BLaER1 treated with 17β-estradiol and CSF1 and Interleukin-3, amounts not matched to agents 10 nM and 100 nM (cell line): Measurements from ENCODE around the gene MEAF6.
"Not testable (repeated sequence)": the region's sequence is repeated elsewhere in the genome, so short reads cannot be mapped to it uniquely, and the experiment has no call there.

ENCODE experiments used
- H3K27ac ChIP-seq, 11 experiments: shearing (Covaris generic); formaldehyde crosslinking; 2 replicates each; pipeline ENCODE4 v1.8.1; 2022
- H3K27me3 ChIP-seq, 11 experiments: shearing (Covaris generic); formaldehyde crosslinking; 2 replicates each; pipeline ENCODE4 v1.8.1; 2022
- H3K36me3 ChIP-seq, 11 experiments: shearing (Covaris generic); formaldehyde crosslinking; 2 replicates each; pipeline ENCODE4 v1.8.1; 2022
- H3K4me1 ChIP-seq, 10 experiments: shearing (Covaris generic); formaldehyde crosslinking; 2 replicates each; pipeline ENCODE4 v1.8.1; 2022
- H3K4me2 ChIP-seq, 11 experiments: shearing (Covaris generic); formaldehyde crosslinking; 2 replicates each; pipeline ENCODE4 v1.8.1; 2022
- H3K4me3 ChIP-seq, 10 experiments: shearing (Covaris generic); formaldehyde crosslinking; 2 replicates each; pipeline ENCODE4 v1.8.1; 2022
- H3K9ac ChIP-seq, 11 experiments: shearing (Covaris generic); formaldehyde crosslinking; 2 replicates each; pipeline ENCODE4 v1.8.1; 2022
- H3K9me3 ChIP-seq, 11 experiments: shearing (Covaris generic); formaldehyde crosslinking; replicated peaks in 1 of 11; 2 replicates each; pipeline ENCODE4 v1.8.1; 2022
- H4K20me1 ChIP-seq, 11 experiments: shearing (Covaris generic); formaldehyde crosslinking; 2 replicates each; pipeline ENCODE4 v1.8.1; 2022
- Cebpa-rat ChIP-seq, 11 experiments: shearing (Covaris generic); IDR thresholded peaks; 2 replicates each; pipeline ENCODE4 v1.8.1; 2022

MEAF6 gene

DNA sequence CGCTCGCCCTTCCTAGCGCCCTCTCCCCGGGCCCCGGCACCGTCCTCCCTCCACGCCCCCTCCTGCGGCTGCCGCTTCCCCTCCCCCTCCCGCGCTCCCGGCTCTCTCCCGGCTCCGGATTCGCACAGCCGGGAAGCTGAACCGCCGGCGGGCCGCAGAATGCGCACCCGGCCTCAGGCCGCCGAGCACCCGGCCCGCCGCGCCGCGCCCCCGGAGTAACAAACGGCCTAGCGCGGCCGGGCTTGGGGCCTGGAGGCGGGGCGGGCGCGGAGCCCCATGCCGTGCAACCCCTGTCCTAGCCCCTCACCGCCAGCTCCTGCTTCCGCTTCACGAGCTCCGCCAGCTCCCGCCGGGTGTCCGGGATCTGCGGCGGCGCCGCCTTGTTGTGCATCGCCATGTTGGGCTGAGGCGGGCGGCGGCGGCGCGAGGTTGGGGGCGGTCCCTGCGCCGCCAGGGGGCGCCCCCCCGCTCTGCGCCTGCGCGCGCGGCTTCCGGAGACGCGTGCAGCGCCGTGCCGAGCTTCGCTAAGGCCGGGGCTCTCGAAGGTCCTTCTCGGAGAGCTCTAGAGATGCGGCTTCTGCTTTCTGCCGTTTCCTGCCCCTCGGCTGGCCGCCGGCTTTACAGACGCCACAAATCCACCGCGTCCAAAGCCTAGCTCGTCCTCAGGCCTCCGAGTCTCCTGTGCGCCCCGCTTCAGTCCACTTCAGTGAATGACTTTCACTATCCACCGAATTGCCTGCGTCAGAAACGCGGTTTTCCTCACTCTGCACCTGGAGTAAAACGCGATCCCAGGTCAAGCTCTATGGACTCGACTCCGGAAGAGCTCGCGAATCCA lies at the start of gene MEAF6:
TSS of gene MEAF6 (minus strand) at position 417 of the 835 bp plus-strand sequence. CDS start at position 397, 20 bp downstream.
- peak within 1 kb of the TSS; percentile 90 to 100 (median 99) for H3K4me2 ChIP-seq
- peak within 1 kb of the TSS; percentile 78 to 91 (median 87) for H3K27ac ChIP-seq
- peaks cover 33 to 39% (median 37%) of the 10 kb centered on the region in 11 experiments for H3K36me3 ChIP-seq
- H3K9ac ChIP-seq = peak within 1 kb of the TSS; percentile 83 to 94 (median 89)
- H3K9me3 ChIP-seq = peaks cover 0 to 27% (median 12%) of the 10 kb centered on the region in 11 experiments; a peak in 15 of 22 replicates
- peaks cover 0 to 45% (median 21%) of the 10 kb centered on the region in 11 experiments; a peak in 14 of 22 replicates for H4K20me1 ChIP-seq
- no peak for TF ChIP-seq Cebpa-rat (IDR thresholded peaks at IDR 0.05)
- H3K27me3 ChIP-seq = no peaks in the 10 kb centered on the region
- peaks cover 30 to 45% (median 36%) of the 10 kb centered on the region in 10 experiments for H3K4me1 ChIP-seq
- H3K4me3 ChIP-seq = peak within 1 kb of the TSS; percentile 76 to 98 (median 93)

DNA sequence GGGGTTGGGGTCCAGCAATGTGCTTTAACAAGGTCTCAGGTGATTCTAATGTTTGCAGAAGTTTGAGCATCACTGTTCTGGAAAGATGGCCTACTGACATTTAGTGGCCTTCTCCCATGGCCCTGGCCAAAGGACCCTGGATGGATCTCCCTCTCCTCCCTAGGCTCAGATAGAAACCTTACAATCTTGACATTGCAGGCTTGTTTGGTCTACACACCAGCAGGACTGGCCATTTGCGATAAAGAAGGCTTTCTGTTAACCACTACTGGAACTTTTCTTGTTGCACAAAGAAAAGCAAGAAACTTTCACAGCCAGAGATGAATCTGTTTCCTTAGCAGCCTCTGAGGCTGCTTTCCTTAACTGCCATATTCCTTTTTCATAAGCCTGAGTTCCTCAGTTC lies 48.4 kb upstream of the MEAF6 start:
- Histone ChIP-seq H3K27me3 (no peaks in the 10 kb centered on the region), H3K4me2 (no peak overlapping the region), H4K20me1 (peaks cover 0 to 22% (median 2%) of the 10 kb centered on the region in 11 experiments; a peak in 6 of 22 replicates), H3K36me3 (peaks cover 52 to 69% (median 62%) of the 10 kb centered on the region in 11 experiments), H3K4me1 (peaks cover 0 to 9% (median 0%) of the 10 kb centered on the region in 10 experiments; a peak in 2 of 20 replicates), H3K9me3 (no peaks in the 10 kb centered on the region), H3K27ac (no peak overlapping the region), H3K9ac (no peak overlapping the region), H3K4me3 (no peak overlapping the region)
- TF ChIP-seq Cebpa-rat (IDR thresholded peaks at IDR 0.05) = no peak

GRCh38 chr1:37561133-37562132 lies 46.9 kb upstream of the MEAF6 start:
- Histone ChIP-seq H3K4me3 (no peak overlapping the region), H3K27me3 (no peaks in the 10 kb centered on the region), H4K20me1 (peaks cover 0 to 22% (median 0%) of the 10 kb centered on the region in 11 experiments; a peak in 4 of 22 replicates), H3K27ac (no peak overlapping the region), H3K36me3 (peaks cover 37 to 53% (median 46%) of the 10 kb centered on the region in 11 experiments), H3K9me3 (no peaks in the 10 kb centered on the region), H3K4me1 (peaks cover 0 to 12% (median 0%) of the 10 kb centered on the region in 10 experiments; a peak in 3 of 20 replicates), H3K4me2 (no peak overlapping the region), H3K9ac (no peak overlapping the region)
- TF ChIP-seq Cebpa-rat (IDR thresholded peaks at IDR 0.05) = no peak

DNA sequence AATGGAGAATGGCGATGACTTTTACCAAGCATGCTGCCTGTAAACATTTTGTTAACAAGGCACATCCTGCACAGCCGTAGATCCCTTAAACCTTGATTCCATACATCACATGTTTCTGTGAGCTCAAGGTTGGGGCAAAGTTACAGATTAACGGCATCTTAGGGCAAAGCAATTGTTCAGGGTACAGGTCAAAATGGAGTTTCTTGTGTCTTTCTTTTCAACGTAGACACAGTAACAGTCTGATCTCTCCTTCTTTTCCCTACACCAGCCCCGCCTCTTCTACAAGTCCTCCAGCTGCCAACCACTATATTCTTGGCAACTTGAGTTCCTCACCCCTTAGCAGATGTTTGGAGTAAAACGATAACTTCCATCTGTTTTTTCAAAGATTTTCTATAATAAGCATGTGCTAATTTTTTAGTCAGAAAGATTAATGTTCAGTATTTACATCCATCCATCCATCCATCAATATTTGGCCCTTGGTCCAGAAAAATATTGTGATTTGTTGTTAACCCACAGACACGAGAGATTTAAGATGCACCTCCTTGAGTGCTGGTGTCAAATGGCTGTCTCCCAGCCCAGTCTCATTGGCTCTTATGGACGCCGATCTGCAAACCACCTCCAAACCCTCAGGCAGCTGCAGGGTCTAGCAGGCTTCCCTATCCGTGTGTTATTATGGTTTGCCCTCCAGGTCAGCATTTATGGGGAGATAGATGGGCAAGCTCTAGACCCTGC lies 46.0 kb upstream of the MEAF6 start:
- Histone ChIP-seq H4K20me1 (peaks cover 0 to 18% (median 0%) of the 10 kb centered on the region in 11 experiments; a peak in 4 of 22 replicates), H3K4me3 (no peak overlapping the region), H3K9me3 (no peaks in the 10 kb centered on the region), H3K4me2 (no peak overlapping the region), H3K27ac (no peak overlapping the region), H3K27me3 (no peaks in the 10 kb centered on the region), H3K4me1 (peaks cover 0 to 12% (median 0%) of the 10 kb centered on the region in 10 experiments; a peak in 3 of 20 replicates), H3K9ac (no peak overlapping the region), H3K36me3 (peaks cover 28 to 45% (median 37%) of the 10 kb centered on the region in 11 experiments)
- no peak for TF ChIP-seq Cebpa-rat (IDR thresholded peaks at IDR 0.05)

GRCh38 chr1:37559957-37560379 lies 45.4 kb upstream of the MEAF6 start:
- not testable (repeated sequence) for H3K27ac ChIP-seq, H3K4me2 ChIP-seq, H3K27me3 ChIP-seq, H3K9me3 ChIP-seq, H3K9ac ChIP-seq, H3K4me3 ChIP-seq
- Histone ChIP-seq H3K4me1 (peaks cover 0 to 12% (median 0%) of the 10 kb centered on the region in 10 experiments; a peak in 3 of 20 replicates), H3K36me3 (peaks cover 22 to 39% (median 31%) of the 10 kb centered on the region in 11 experiments), H4K20me1 (peaks cover 0 to 13% (median 0%) of the 10 kb centered on the region in 11 experiments; a peak in 3 of 22 replicates)

DNA sequence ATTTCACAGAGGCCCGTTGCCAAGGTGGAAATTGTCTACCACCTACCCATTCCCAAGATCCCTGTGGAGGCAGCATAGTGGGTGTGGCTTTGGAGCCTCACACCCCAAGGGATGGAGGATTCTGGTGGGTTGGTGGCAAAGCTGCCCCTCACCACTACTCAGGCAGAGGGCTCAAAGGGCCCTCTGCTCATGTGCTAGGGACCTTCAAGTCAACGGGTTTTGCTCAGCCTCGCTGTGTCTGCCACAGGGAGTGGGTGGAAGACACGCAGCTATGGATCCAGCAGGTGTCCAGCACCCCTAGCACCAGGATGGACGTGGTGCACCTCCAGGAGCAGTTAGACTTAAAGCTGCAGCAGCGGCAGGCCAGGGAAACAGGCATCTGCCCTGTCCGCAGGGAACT lies 44.5 kb upstream of the MEAF6 start:
- H3K9ac ChIP-seq = peak overlapping the region in 1 of 11 experiments; percentile 17; a peak in 1 of 22 replicates
- peaks cover 0 to 13% (median 0%) of the 10 kb centered on the region in 11 experiments; a peak in 3 of 22 replicates for H4K20me1 ChIP-seq

DNA sequence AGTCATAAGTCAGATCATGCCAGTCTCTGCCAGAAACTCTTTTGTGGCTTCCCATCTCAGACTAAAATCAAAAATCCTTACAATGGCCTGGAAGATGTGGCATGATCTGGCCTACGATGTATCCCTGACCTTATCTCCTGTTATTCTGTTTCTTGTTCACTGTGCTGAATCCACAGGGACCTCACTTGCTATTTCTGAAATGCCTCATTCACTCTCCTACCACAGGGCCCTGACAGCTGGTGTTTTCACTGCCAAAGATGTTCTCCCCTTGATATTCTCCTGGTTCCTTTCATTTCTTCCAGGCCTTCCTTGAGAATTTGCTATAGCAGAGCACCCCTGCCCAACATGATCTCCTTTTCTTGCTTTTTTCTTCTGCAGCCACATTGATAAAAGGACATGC lies 43.8 kb upstream of the MEAF6 start:
- TF ChIP-seq Cebpa-rat (IDR thresholded peaks at IDR 0.05) = no peak
- H3K27ac ChIP-seq = no peak overlapping the region

More for the DNA sequence above, 44.5 kb upstream of the MEAF6 start:
- H3K4me1 ChIP-seq = peaks cover 0 to 12% (median 0%) of the 10 kb centered on the region in 10 experiments; a peak in 3 of 20 replicates
- H3K27ac ChIP-seq = no peak overlapping the region
- no peaks in the 10 kb centered on the region for H3K27me3 ChIP-seq
- H3K36me3 ChIP-seq = peaks cover 14 to 30% (median 24%) of the 10 kb centered on the region in 11 experiments; a peak in 21 of 22 replicates
- peaks cover 0 to 10% (median 5%) of the 10 kb centered on the region in 11 experiments; a peak in 10 of 22 replicates for H3K9me3 ChIP-seq
- H3K4me3 ChIP-seq = no peak overlapping the region
- no peak overlapping the region for H3K4me2 ChIP-seq
- no peak for TF ChIP-seq Cebpa-rat (IDR thresholded peaks at IDR 0.05)

More for the DNA sequence above, 43.8 kb upstream of the MEAF6 start:
- Histone ChIP-seq H3K4me1 (peaks cover 0 to 14% (median 2%) of the 10 kb centered on the region in 10 experiments; a peak in 14 of 20 replicates), H3K4me3 (no peak overlapping the region), H3K4me2 (no peak overlapping the region), H3K27me3 (no peaks in the 10 kb centered on the region), H3K9ac (peak overlapping the region in 1 of 11 experiments; percentile 21; a peak in 1 of 22 replicates), H3K36me3 (peaks cover 13 to 23% (median 17%) of the 10 kb centered on the region in 11 experiments; a peak in 20 of 22 replicates), H3K9me3 (peaks cover 0 to 10% (median 5%) of the 10 kb centered on the region in 11 experiments; a peak in 10 of 22 replicates), H4K20me1 (peaks cover 0 to 15% (median 3%) of the 10 kb centered on the region in 11 experiments; a peak in 10 of 22 replicates)
